Non-pigmented ciliary epithelial cell (primary cell): ENCODE measurements around the gene STK17A.

Source experiments
- DNase-seq: peaks from one replicate; pipeline ENCODE4 v3.0.0-alpha.2; 2010; ENCODE audit warnings: low read depth

Gene STK17A

GRCh38 chr7:43636093-43636492 is 53.2 kb downstream of the STK17A start:
- no peak for DNase-seq

DNA sequence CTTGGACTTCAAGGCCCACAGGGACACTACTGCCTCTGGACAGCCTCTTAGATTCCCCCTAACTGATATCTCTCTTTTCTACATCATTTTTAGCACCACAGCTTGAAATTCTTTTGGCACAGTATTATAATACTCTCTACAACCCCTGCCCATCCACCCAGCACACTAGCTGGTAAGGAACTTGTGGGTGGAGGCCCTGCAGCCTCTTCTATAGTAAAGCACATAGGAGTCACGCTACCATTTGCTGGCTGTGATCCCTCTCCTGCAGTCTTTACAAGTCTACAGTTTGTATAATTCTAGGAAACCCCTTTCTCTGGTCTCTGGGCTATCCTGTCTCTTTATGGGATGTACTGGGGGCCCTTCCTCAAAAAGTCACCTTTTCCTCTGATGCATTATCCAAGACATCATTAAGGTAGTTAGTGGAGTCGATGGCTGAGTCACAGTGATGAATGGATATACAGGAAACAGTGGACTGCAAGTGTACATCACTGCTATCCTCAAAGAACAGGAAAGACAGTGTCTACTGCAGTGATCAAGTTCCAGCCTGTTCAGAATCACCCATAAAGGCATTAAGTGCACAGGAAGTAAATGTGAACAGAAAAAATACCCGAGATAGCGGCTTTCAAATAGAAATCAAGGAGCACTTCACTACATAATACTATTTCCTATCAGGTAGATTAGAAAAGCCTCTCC is 54.4 kb downstream of the STK17A start:
- no peak for DNase-seq

GRCh38 chr7:43639858-43640491 is 57.1 kb downstream of the STK17A start:
- no peak for DNase-seq

DNA sequence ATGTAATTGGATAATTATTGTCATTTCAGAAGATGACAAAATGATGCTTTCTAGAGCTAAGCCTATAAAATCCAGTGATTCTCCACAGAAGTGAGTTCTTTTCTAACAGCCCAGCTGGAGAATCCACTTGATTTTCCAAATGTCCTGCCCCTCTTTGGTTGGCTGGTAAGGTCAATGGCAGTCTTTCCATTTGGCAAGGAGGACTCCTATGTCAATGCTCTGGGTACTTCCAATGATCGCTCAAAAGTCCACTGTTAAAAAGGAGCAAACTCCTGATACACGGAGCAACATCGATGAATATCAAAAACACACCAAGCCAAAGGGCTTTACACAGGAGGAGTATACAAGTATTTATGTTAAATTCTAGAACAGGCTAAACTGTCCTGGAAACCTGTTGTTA is 57.8 kb downstream of the STK17A start:
- no peak for DNase-seq

- DNase-seq, result no peak
Observed at GRCh38 chr7:43642897-43643630, 60.2 kb downstream of the STK17A start.

DNA sequence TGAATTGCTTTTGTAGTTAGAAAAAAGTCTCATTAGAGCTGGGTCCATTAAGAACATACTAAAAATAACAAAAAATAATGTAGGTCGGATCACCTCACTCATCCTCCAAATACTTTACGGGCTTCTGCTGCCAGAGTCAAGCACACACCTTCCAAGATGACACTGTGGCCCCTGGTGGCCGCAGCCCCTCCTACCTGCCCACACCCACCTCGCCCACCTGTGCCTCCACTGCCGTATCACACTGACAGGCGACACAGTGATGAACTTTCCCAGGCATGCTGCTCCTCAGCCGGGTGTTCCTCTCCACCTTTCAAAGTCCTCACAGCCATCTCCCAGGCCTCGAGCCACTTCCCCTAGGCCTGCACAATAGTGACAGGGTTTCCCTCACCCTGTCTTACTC is 60.9 kb downstream of the STK17A start:
- DNase-seq, result no peak

- no peak for DNase-seq
Observed at GRCh38 chr7:43645699-43646226, 62.9 kb downstream of the STK17A start.

GRCh38 chr7:43646603-43647338 is 63.9 kb downstream of the STK17A start:
- DNase-seq, result no peak

DNA sequence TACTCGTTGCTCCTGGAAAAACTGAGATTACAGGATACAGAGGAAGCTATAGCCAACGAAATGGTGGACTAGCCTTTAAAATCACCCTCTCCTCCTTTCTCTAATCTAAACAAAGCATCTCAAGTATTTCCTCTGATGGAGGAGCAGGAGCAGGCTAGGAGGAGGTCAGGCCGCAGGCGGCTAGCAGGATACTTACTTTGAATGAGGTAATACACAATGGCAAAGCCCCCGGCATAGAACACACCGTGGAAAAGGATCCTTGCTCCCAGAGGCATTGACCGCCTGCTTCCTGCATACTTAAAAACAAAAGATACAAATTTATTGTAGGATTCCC is 64.4 kb downstream of the STK17A start:
- DNase-seq, result peak; percentile 82

DNA sequence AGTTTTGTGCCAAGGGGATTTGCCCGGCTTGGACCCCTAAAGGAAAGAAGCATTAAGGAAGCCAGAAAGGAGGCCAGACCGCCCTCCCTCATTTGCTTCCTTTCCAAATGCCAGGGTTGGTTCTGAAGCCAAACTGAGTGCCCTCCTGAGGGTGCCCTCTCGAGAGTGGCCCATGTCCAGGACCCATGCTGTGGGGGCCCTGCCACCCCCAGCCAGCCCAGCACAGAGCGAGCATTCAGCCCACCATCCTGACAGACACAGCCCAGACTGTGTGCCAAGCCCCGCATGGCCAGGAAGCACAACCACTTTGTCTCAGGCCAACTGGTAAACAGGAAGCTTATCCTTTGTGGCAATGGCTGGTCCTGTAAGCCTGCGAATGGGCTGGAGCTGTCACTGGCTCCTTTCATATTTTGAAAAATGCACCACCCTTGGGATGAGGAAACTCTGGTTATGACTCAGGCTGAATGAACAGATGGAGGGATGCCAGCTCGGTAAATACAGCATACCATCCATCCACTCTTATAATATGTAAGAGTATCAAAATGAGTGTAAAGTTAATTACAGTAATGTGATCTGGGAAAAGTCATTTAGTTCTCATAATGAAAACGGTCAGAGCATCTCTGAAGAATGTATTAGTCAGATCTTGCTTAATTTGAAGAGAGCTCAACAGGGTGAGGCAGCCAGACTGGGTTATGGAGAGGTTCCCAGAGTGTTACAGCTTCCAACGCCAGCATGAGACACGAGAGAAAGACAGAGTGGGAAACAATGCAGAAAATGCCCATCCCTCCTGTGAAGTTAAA is 65.0 kb downstream of the STK17A start:
- DNase-seq, result peak; percentile 94

DNA sequence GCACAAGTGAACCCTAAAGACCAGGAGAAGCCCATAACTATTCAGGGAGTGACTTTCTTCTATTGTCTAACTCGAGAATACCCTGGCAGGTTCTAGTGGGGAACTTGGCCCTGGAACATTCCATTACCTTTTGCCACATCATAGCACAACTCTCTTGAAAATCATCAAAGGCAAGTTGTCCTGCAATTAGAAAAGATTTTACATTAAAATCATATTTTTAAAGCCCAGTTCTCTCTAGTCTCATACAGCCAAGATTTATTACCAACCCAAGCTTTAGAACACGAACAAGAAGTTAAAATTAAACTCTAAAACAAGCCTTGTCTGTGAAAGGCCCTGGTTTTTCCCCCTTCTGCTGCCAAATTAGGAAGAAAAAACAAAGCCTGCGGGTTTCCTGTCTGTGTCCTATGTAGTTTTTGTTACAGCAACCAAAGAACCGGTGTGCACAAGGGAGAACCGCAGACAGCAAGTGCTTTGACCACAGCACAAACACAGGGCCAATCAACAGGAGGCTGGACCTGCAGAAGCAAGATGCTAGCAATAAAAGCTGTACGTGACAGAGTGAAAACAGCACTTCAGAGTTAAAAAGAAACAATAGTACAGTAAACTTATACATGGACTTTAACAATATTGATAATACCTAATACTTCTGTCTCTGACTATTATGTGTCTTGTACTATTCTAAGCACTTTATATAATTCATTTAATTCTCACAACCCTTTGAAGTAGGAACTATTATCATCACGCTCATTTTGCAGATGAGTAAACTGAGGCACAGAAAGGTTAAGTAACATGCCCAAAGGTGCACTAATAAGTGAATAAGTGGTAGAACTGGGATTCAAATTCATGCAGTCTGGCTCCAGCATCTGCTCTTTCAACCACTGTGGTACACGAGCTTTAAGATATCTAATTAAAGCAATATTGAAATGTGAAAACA is 65.8 kb downstream of the STK17A start:
- peak; percentile 94 for DNase-seq

- no peak for DNase-seq
Observed at GRCh38 chr7:43649755-43650274, 66.9 kb downstream of the STK17A start.

- DNase-seq, result no peak
Observed at GRCh38 chr7:43650457-43651052, 67.6 kb downstream of the STK17A start.

DNA sequence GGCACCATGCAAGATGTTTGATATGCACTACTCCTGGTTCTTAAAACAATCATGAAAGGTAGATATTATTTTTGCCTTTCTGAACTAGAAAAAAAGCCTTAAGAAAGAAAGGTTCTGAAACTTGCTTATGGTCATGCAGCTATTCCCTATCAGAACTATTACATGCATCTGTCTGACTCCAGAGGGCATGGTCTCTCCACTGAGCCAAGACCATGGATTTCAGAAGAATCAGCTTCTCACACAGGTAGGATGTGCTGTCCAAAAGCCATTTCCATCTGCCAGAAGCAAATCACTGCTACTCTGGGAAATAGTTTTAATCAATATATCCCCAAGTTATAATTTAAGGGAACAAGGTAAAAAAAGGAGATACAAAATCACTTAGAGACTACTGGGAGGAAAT is 69.5 kb downstream of the STK17A start:
- DNase-seq, result no peak

DNA sequence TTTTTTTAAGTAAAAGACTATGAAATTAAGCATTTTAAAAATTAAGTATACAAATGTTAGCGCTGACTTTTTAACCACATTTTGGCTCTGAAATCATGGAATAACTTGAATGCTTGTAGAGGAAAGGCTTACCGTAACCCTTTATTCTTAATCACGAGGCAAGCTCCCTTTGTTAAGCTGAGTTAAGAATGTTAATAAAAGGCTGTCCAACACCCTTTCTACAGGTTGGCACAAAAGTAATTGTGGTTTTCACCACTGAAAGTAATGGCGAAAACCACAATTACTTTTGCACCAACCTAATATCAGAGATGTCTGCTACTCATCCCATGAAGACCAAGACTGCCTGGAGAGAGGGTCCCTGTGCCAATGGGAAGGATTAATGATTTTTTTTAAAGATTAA is 70.6 kb downstream of the STK17A start:
- DNase-seq, result no peak

DNA sequence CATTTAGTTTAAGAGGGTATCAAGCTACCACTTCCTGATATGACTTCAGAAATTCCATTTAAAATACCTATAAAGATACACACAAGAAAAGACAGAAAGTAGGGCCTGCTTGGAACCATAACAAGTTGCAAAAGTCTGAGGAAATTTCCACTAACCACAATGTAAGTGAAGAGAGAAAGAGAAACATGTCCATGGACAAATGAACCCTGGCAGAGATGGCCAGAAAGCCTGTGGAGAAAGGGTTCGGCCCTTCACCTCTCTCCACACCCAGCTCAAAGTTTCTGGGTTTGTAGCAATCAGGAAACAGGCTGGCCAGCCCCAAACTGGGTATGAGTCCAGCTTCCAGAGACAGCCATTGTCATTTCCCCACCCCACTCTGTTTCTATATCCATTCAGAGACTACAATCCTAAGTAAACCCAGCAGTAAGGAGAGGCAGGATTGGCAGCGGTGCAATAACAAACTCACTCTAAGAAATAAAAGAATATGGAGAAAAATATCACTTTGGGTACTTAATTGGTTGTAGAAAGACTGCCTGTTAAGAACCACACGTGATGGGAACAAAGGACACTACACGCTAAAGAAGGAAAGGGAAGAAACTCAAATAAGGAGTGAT is 71.1 kb downstream of the STK17A start:
- DNase-seq, result no peak

DNA sequence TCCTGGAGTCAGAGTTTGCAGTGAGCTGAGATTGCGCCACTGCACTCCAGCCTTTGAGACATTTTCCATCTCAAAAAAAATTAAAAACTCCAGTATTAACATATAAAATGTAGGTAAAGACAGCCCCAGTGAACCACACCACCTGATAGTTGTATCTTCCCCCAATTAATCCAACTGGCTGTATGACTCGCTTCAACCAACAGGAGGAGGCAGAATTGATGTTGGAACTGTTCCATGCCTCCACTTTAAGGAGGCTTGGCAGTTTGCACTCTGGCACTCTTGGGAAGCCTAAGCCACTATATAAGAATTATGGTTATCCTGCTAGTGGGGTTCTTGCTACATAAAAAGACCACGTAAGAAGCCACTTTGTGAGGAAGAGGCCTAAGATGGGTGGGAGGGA is 72.7 kb downstream of the STK17A start:
- no peak for DNase-seq

DNA sequence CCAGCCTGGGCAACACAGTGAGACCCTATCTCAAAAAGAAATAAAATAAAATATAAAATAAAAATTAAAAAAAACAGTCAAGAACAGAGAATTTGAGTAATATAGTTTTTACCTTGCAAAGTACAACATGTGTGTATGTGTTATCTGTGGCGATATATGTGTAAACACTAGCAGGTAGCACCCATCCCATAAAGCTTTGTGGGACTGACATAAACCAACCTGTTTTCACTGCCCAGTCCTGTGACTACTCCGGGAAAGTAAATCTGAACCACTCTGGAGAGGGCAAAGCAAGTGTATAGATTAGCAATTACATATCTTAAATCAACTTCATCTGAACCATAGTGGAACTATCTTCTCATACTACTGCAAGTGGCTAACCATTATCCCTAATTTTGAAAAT is 74.1 kb downstream of the STK17A start:
- DNase-seq, result no peak
